GM10266 (cell line): ENCODE measurements around the gene SLC35D2.

Experiments
- DNase-seq: peaks from one replicate; pipeline ENCODE4 v3.0.0; 2012; ENCODE audit errors: extremely low spot score
- TF ChIP-seq, protein P1 (sequence below): IDR thresholded peaks from 2 replicates; pipeline ENCODE4 v1.5.1; 2012; ENCODE audit warnings: mild to moderate bottlenecking, low read depth; ENCODE audit not compliant: control insufficient read depth, insufficient read depth; ENCODE audit errors: missing control alignments

The SLC35D2 gene

DNA sequence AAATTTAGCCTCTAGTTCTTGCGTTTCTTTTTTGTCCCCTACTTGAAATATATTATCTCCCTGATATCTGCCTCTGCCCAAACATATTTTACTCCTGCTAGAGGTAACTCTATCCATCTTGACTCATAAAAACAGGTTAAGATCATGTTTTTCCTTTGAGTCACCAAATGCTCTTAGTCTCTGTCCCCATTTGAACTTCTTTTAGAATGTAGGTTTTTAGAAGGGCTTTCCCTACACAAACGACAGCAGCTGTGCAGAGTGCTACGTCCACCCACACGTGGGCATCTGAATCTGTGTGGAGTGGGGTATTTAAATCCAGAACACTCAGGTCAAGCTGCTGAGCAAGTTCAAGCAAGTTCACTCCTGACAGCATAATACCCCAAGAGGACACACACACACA, 83.7 kb downstream of the SLC35D2 start:
- no peak for DNase-seq
- TF ChIP-seq, protein P1, sequence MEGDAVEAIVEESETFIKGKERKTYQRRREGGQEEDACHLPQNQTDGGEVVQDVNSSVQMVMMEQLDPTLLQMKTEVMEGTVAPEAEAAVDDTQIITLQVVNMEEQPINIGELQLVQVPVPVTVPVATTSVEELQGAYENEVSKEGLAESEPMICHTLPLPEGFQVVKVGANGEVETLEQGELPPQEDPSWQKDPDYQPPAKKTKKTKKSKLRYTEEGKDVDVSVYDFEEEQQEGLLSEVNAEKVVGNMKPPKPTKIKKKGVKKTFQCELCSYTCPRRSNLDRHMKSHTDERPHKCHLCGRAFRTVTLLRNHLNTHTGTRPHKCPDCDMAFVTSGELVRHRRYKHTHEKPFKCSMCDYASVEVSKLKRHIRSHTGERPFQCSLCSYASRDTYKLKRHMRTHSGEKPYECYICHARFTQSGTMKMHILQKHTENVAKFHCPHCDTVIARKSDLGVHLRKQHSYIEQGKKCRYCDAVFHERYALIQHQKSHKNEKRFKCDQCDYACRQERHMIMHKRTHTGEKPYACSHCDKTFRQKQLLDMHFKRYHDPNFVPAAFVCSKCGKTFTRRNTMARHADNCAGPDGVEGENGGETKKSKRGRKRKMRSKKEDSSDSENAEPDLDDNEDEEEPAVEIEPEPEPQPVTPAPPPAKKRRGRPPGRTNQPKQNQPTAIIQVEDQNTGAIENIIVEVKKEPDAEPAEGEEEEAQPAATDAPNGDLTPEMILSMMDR = no peak

DNA sequence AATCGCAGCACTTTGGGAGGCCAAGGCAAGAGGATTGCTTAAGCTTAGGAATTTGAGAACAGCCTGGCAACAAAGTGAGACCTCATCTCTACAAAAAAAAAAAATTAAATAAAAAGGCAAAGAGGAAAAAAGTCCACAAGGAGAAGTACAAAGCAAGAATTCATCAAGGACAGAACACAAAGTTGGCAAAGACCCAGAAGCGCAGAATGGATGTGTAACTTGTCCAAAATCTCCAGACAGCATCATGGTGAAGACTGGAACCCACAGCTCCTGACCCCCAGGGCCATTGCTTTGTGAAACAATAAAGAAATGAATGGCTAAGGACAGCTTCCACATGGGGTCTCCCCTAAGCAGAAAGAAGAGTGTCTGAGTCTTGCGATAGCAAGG, 89.4 kb downstream of the SLC35D2 start:
- TF ChIP-seq, protein P1 = no peak
- no peak for DNase-seq

DNA sequence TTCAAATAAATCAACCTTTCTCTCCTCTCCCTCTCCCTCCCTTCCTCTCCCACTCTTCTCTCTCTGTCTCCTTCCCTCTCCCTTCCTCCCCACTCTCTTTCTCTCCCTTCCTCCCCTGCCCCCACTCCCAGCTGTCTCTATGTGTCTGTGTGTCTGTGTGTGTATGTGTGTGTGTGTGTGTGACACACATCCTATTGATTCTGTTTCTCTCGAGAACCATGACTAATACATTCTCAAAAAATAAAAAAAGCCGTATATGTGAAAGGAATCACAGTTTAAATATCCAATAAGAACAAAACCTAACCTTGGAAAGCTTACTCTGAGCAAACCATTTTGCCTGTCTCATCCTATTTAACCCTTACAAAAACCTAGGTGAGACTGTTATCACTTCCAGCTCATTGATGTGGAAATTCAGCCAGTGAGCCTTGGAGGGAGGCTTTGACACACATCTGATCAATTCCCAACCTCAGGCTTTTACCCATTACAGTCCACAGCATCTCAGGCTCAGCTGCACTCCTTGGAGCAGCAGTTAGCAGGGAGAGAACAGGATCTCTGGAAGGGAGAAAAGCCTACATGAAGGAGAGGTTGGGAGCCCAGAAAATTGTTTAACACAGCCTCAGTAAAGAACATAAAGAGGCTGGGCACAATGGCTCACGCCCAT, 89.9 kb downstream of the SLC35D2 start:
- no peak for DNase-seq
- TF ChIP-seq, protein P1 = no peak

DNA sequence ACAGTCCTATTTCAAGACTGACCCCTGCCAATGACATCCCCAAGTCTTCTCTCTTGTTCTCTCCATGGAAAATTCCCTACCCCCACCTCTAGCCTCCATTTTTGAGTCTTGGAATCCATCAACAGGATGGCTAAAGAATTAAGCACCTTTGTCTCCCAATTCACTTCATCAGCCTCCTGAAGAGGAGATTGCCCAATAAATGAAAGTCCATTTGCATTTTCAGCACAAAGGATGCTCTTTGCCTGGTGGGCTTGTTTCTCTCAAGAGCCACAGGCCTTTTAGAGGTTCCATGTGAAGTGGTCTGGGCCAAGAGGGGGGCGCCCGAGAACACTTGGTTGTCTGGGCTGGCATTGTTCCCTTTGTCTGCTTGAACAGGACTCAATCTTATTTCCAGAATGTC, 94.1 kb downstream of the SLC35D2 start:
- DNase-seq = no peak
- TF ChIP-seq, protein P1 = no peak

DNA sequence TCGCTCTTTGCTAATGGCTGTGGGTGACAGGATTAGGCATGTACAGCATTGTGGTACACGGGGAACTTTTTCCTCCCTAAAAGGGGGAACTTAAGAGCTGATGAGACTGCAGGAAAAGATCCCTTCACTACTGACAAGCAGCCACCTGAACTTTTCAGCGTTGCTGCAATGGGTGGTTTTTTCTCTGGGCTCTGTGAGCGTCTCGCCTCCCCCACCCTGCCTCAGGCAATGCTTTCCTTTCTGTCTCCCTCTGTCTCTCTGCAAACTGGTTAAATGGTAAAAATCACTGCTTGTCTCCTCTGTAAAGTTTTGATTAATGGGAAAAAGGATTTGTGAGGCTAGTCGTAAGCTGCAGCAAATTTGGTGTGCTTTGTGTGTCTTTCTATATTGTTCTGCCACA, 101.9 kb downstream of the SLC35D2 start:
- TF ChIP-seq, protein P1 = no peak
- no peak for DNase-seq

DNA sequence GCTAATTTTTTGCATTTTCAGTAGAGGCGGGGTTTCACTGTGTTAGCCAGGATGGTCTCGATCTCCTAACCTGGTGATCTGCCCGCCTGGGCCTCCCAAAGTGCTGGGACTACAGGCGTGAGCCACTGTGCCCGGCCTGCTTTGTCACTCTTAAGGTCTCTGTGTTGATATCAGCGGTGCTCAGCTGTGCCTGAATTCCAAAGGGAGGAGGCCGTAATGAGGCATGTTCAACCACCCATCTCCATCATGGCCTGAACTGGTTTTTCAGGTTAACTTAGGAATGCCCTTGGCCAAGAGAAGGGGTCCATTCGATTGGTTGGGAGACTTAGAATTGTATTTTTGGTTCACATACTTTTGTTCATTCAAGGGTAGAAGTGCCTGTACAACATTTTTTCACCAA, 103.6 kb downstream of the SLC35D2 start:
- TF ChIP-seq, protein P1 = no peak
- no peak for DNase-seq

DNA sequence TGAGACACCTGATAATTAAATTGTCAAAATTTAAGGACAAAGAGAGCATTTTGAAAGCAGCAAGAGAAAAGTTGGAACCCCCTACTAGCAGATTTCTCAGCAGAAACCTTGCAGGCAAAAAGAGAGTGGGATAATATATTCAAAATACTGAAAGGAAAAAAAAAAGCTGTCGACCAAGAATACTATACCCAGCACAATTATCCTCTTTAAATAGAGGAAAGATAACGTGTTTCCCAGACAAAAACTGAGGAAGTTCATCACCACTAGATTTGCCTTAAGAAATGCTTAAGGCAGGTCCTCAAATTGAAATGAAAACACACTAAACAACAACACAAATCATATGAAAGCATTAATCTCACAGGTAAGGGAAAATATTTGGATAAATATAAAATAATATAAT, 108.6 kb downstream of the SLC35D2 start:
- TF ChIP-seq, protein P1 = no peak
- no peak for DNase-seq
